Gastrocnemius medialis (tissue), 4 donors: ENCODE measurements around the gene SEC14L5.

Experiments used
- POLR2A ChIP-seq, 2 donors: fragments of 450-650 bp; IDR thresholded peaks; one replicate each; pipeline ENCODE4 v1.6.1; 2017; ENCODE audit warnings: antibody characterized with exemption in 2 of 2, mild to moderate bottlenecking in 2 of 2, moderate library complexity in 2 of 2
- TF ChIP-seq, protein P1 (sequence below), 5 experiments: fragments of 450-650 bp in 3 of 5; fragments of 200-600 bp in 2 of 5; sonication (generic) in 2 of 5; IDR thresholded peaks in 4 of 5; conservative IDR thresholded peaks in 1 of 5; 1 replicate in 4 of 5; 2 replicates in 1 of 5; pipeline ENCODE4 v1.5.1; 2016 to 2019; ENCODE audit warnings: antibody characterized with exemption in 5 of 5, mild to moderate bottlenecking in 3 of 5, moderate library complexity in 3 of 5

DNA sequence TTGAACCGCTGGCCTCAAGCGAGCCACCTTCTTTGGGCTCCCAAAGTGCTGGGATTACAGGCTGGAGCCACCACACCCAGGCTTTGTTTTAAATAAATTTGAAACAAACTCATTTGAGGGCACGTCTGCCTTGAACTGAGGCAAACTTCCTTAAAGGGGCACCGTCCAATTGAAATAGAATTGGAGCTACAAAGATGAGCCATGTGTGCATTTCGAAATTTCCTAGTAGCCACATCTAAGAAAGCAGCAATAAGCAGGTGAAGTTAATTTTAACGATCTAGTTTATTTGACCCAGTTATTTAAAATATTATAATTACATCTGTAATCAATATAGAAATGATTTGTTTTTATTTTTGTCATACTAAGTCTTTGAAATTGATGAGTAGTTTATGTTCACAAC, 108.4 kb downstream of the SEC14L5 start:
- no peak for TF ChIP-seq POLR2A (IDR thresholded peaks at IDR 0.05)
- TF ChIP-seq, protein P1, sequence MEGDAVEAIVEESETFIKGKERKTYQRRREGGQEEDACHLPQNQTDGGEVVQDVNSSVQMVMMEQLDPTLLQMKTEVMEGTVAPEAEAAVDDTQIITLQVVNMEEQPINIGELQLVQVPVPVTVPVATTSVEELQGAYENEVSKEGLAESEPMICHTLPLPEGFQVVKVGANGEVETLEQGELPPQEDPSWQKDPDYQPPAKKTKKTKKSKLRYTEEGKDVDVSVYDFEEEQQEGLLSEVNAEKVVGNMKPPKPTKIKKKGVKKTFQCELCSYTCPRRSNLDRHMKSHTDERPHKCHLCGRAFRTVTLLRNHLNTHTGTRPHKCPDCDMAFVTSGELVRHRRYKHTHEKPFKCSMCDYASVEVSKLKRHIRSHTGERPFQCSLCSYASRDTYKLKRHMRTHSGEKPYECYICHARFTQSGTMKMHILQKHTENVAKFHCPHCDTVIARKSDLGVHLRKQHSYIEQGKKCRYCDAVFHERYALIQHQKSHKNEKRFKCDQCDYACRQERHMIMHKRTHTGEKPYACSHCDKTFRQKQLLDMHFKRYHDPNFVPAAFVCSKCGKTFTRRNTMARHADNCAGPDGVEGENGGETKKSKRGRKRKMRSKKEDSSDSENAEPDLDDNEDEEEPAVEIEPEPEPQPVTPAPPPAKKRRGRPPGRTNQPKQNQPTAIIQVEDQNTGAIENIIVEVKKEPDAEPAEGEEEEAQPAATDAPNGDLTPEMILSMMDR (IDR thresholded peaks at IDR 0.05 in 4 of 5, conservative IDR thresholded peaks at IDR 0.05 in 1 of 5), result no peak
